IMR-90 (cell line): ENCODE data around the gene PSMD11. TPM values are rescaled to one million over a fixed set of nuclear protein-coding genes. Genes with fewer than 3 reads are reported as not detected.

Experiments
- ATAC-seq: fragments of 200-7000 bp; cut with Tn5 transposase; 2 replicates; pipeline ENCODE4 v1.9.1; 2020; ENCODE audit warnings: low read depth, mild to moderate bottlenecking, moderate library complexity
- BruUV-seq: library from RNA; stranded (reverse); fragments of 400-500 nt; replicated peaks from 2 replicates; lab custom pipeline; 2021; lab: Mats Ljungman, UMichigan
- CTCF ChIA-PET: fragments of 300-600 bp; formaldehyde crosslinking; extraction: SDS; loops from one replicate; lab custom pipeline; 2021; ENCODE audit warnings: antibody characterized with exemption; lab: Yijun Ruan, JAX
- POLR2A ChIA-PET: fragments of 300-600 bp; sonication (Branson Sonifier 250); formaldehyde crosslinking; loops from one replicate; lab custom pipeline; 2022; ENCODE audit warnings: antibody characterized with exemption; ENCODE audit not compliant: unreplicated experiment; lab: Charles Lee
- DNase-seq: peaks from one replicate; pipeline ENCODE4 v3.0.0; 2013
- H2AFZ ChIP-seq: replicated peaks from 2 replicates; pipeline ENCODE3; 2013; ENCODE audit warnings: low read length, mild to moderate bottlenecking; ENCODE audit not compliant: poor library complexity
- H2AK5ac ChIP-seq: 2 replicates; pipeline ENCODE4 v1.6.1; 2013; ENCODE audit warnings: low read depth, low read length, inconsistent platforms
- H2AK9ac ChIP-seq: replicated peaks from 2 replicates; pipeline ENCODE3; 2013; ENCODE audit warnings: mild to moderate bottlenecking, low read depth, low read length, moderate library complexity; ENCODE audit not compliant: poor library complexity
- H2BK120ac ChIP-seq: 2 replicates; pipeline ENCODE4 v1.6.1; 2013; ENCODE audit warnings: low read depth, low read length, inconsistent platforms
- H2BK15ac ChIP-seq: 3 replicates; pipeline ENCODE4 v1.6.1; 2013; ENCODE audit warnings: low read depth, low read length, inconsistent platforms
- H2BK20ac ChIP-seq: 2 replicates; pipeline ENCODE4 v1.6.1; 2013; ENCODE audit warnings: low read depth, mild to moderate bottlenecking, inconsistent platforms, low read length, moderate library complexity
- H2BK5ac ChIP-seq: 2 replicates; pipeline ENCODE4 v1.6.1; 2013; ENCODE audit warnings: mild to moderate bottlenecking, low read depth, low read length, inconsistent platforms; ENCODE audit not compliant: poor library complexity, severe bottlenecking
- H3K14ac ChIP-seq: replicated peaks from 2 replicates; pipeline ENCODE4 v1.6.1; 2013; ENCODE audit warnings: low read depth, low read length, inconsistent platforms
- H3K18ac ChIP-seq: 2 replicates; pipeline ENCODE4 v1.6.1; 2013; ENCODE audit warnings: low read depth, low read length, control low read depth
- H3K23ac ChIP-seq: 2 replicates; pipeline ENCODE4 v1.6.1; 2013; ENCODE audit warnings: low read depth, low read length, inconsistent platforms
- H3K27ac ChIP-seq: 2 replicates; pipeline ENCODE4 v1.5.1; 2013; ENCODE audit warnings: mild to moderate bottlenecking, control low read depth, low read length; ENCODE audit not compliant: insufficient read depth
- H3K27me3 ChIP-seq: 2 replicates; pipeline ENCODE4 v1.6.1; 2013; ENCODE audit warnings: low read length; ENCODE audit not compliant: control insufficient read depth, insufficient read depth
- H3K36me3 ChIP-seq: 2 replicates; pipeline ENCODE4 v1.6.1; 2013; ENCODE audit warnings: low read length, mixed read lengths; ENCODE audit not compliant: control insufficient read depth, insufficient read depth
- H3K4ac ChIP-seq: 2 replicates; pipeline ENCODE4 v1.6.1; 2013; ENCODE audit warnings: low read depth, low read length, inconsistent platforms
- H3K4me1 ChIP-seq: 2 replicates; pipeline ENCODE4 v1.6.1; 2013; ENCODE audit warnings: low read length, mixed read lengths; ENCODE audit not compliant: control insufficient read depth, insufficient read depth
- H3K4me2 ChIP-seq: 2 replicates; pipeline ENCODE4 v1.6.1; 2013; ENCODE audit warnings: low read depth, mild to moderate bottlenecking, control low read depth, low read length, moderate library complexity
- H3K4me3 ChIP-seq: 2 replicates; pipeline ENCODE4 v1.5.1; 2013; ENCODE audit warnings: low read depth, mild to moderate bottlenecking, control low read depth, low read length, moderate library complexity; ENCODE audit not compliant: insufficient read depth
- H3K56ac ChIP-seq: 2 replicates; pipeline ENCODE4 v1.6.1; 2013; ENCODE audit warnings: low read length, inconsistent platforms; ENCODE audit not compliant: insufficient read depth; ENCODE audit errors: extremely low read depth
- H3K79me1 ChIP-seq, 2 experiments: 2 replicates each; pipeline ENCODE4 v1.6.1; 2013; ENCODE audit warnings: low read length in 2 of 2, inconsistent platforms in 1 of 2, low read depth in 1 of 2
- H3K9ac ChIP-seq: 2 replicates; pipeline ENCODE4 v1.6.1; 2013; ENCODE audit warnings: low read depth, low read length, control low read depth
- H3K9me1 ChIP-seq: 2 replicates; pipeline ENCODE4 v1.6.1; 2013; ENCODE audit warnings: low read length, inconsistent platforms; ENCODE audit not compliant: insufficient read depth
- H3K9me3 ChIP-seq: 2 replicates; pipeline ENCODE4 v1.6.1; 2013; ENCODE audit warnings: low read length; ENCODE audit not compliant: control insufficient read depth, insufficient read depth
- H4K20me1 ChIP-seq: 2 replicates; pipeline ENCODE4 v1.6.1; 2013; ENCODE audit warnings: low read length, inconsistent platforms; ENCODE audit not compliant: insufficient read depth
- H4K5ac ChIP-seq: 2 replicates; pipeline ENCODE4 v1.6.1; 2013; ENCODE audit warnings: mild to moderate bottlenecking, low read depth, low read length, control low read depth
- H4K8ac ChIP-seq, 2 experiments: 2 replicates each; pipeline ENCODE4 v1.6.1; 2013; ENCODE audit warnings: low read depth in 2 of 2, low read length in 2 of 2, control low read depth in 1 of 2, inconsistent platforms in 1 of 2
- H4K91ac ChIP-seq: 2 replicates; pipeline ENCODE4 v1.6.1; 2013; ENCODE audit warnings: low read depth, low read length, inconsistent platforms; ENCODE audit not compliant: insufficient read depth
- BHLHE40 ChIP-seq: fragments of 150-350 bp; IDR thresholded peaks from 2 replicates; pipeline ENCODE4 v1.6.1; 2016; ENCODE audit warnings: mild to moderate bottlenecking, low read depth, low read length
- CEBPB ChIP-seq: IDR thresholded peaks from 2 replicates; pipeline ENCODE4 v1.6.1; 2012; ENCODE audit warnings: low read depth, low read length, improper control_type of control experiment
- CHD1 ChIP-seq: IDR thresholded peaks from 2 replicates; pipeline ENCODE4 v1.6.1; 2012; ENCODE audit warnings: low read depth, low read length, improper control_type of control experiment
- FOS ChIP-seq: fragments of 150-350 bp; IDR thresholded peaks from 2 replicates; pipeline ENCODE4 v1.6.1; 2016; ENCODE audit warnings: low read depth, low read length
- MAFK ChIP-seq: IDR thresholded peaks from 2 replicates; pipeline ENCODE4 v1.6.1; 2012; ENCODE audit warnings: low read depth, low read length, improper control_type of control experiment
- MXI1 ChIP-seq: IDR thresholded peaks from 2 replicates; pipeline ENCODE4 v1.6.1; 2012; ENCODE audit warnings: low read depth, mild to moderate bottlenecking, low read length, moderate library complexity, borderline replicate concordance
- NFE2L2 ChIP-seq: fragments of 150-350 bp; IDR thresholded peaks from 2 replicates; pipeline ENCODE4 v1.6.1; 2016; ENCODE audit warnings: low read depth, mild to moderate bottlenecking, low read length
- POLR2A ChIP-seq: IDR thresholded peaks from 2 replicates; pipeline ENCODE4 v1.6.1; 2012; ENCODE audit warnings: mild to moderate bottlenecking, low read depth, low read length
- RAD21 ChIP-seq: IDR thresholded peaks from 2 replicates; pipeline ENCODE4 v1.6.1; 2012; ENCODE audit warnings: low read length, improper control_type of control experiment
- RCOR1 ChIP-seq: IDR thresholded peaks from 2 replicates; pipeline ENCODE4 v1.6.1; 2012; ENCODE audit warnings: mild to moderate bottlenecking, low read length, improper control_type of control experiment; ENCODE audit not compliant: insufficient replicate concordance
- SMC3 ChIP-seq: fragments of 150-350 bp; IDR thresholded peaks from 2 replicates; pipeline ENCODE4 v1.6.1; 2016; ENCODE audit warnings: low read depth, mild to moderate bottlenecking, antibody characterized with exemption, low read length, moderate library complexity
- WGBS, 2 experiments: methylation state at CpG; one replicate each; pipeline versions ENCODE4 v1.1.5 to v1.1.7; 2013; ENCODE audit warnings: missing lambda C conversion rate in 2 of 2; ENCODE audit not compliant: insufficient read length in 1 of 2; ENCODE audit errors: extremely low coverage in 2 of 2; 5-methylcytosine and 5-hydroxymethylcytosine counted together
- dilution Hi-C: fragments of 300-500 bp; cut with HindIII; formaldehyde crosslinking; loops from one replicate; pipeline ENCODE4 v1.14.3; 2018; ENCODE audit warnings: low sequenced_read_pairs; ENCODE audit not compliant: unreplicated experiment
- in situ Hi-C: fragments of 300-500 bp; cut with MboI; formaldehyde crosslinking; loops from 3 replicates; pipeline ENCODE4 v1.14.3; 2019; ENCODE audit warnings: low sequenced_read_pairs, inconsistent platforms, mixed read lengths
- intact Hi-C: fragments of 100-400 bp; cut with micrococcal nuclease; formaldehyde crosslinking; loops from 2 replicates; pipeline ENCODE4 v1.10.0; 2022
- polyA plus RNA-seq, 3 experiments: library from polyadenylated mRNA; depleted of rRNA; stranded (reverse); fragments of >200 nt; gene quantifications; 2 replicates each; pipeline ENCODE4 v1.2.3, GENCODE V29; 2012; ENCODE audit warnings: low replicate concordance in 1 of 3
- total RNA-seq: library from RNA; depleted of rRNA; stranded (reverse); fragments of >200 nt; gene quantifications from 2 replicates; pipeline ENCODE4 v1.2.3, GENCODE V29; 2012
- TF ChIP-seq, protein P1 (sequence below): conservative IDR thresholded peaks from 2 replicates; pipeline ENCODE4 v1.5.1; 2012; ENCODE audit warnings: mild to moderate bottlenecking, low read depth, low read length, improper control_type of control experiment
- TF ChIP-seq, protein P2 (sequence below): fragments of 150-350 bp; IDR thresholded peaks from 2 replicates; pipeline ENCODE4 v1.6.1; 2017; ENCODE audit warnings: mild to moderate bottlenecking, antibody characterized with exemption, low read length, low read depth
- TF ChIP-seq, protein P3 (sequence below): fragments of 150-350 bp; IDR thresholded peaks from 2 replicates; pipeline ENCODE4 v1.6.1; 2016; ENCODE audit warnings: low read depth, mild to moderate bottlenecking, low read length, moderate library complexity, borderline replicate concordance

Gene PSMD11
- total and polyA plus RNA-seq, 2 of the 4 experiments (the other 2 are of a cell fraction), result 64.7 to 85.9 TPM

DNA sequence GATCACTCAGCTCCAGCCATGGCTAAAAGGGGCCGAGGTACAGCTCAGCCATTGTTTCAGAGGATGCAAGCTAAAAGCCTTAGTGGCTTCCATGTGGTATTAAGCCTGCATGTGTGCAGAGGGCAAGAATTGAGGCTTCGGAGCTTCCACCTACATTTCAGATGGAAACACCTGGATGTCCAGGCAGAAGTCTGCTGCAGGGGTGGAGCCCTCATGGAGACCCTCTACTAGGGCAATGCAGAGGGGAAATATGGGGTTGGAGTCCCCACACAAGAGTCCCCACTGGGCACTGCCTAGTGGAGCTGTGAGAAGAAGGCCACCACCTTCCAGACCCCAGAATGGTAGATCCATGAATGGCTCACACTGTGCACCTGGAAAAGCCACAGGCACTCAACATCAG lies 14.7 kb upstream of the PSMD11 start:
- H3K9ac ChIP-seq, result no peak overlapping the region
- no peak overlapping the region for H3K14ac ChIP-seq
- no peaks in the 10 kb centered on the region for H4K20me1 ChIP-seq
- H3K27me3 ChIP-seq, result no peaks in the 10 kb centered on the region
- no TSS peak for BruUV-seq
- H2BK20ac ChIP-seq, result no peak overlapping the region
- no peaks in the 10 kb centered on the region for H3K9me1 ChIP-seq
- dilution Hi-C loops, result no loop called here
- DNase-seq (no peak), ATAC-seq (no peak)
- no peak overlapping the region for H3K4me2 ChIP-seq
- H2BK15ac ChIP-seq, result no peak overlapping the region
- H2BK120ac ChIP-seq, result no peak overlapping the region
- WGBS, 2 experiments, result 83% methylated on average over 1 of the region's 2 CpGs; no CpG with 5 or more reads in 1 of the 2 experiments
- H3K4ac ChIP-seq, result no peak overlapping the region
- H3K79me1 ChIP-seq, result no peaks in the 10 kb centered on the region
- no peak overlapping the region for H2BK5ac ChIP-seq
- H3K27ac ChIP-seq, result no peak overlapping the region
- intact Hi-C loops, result no loop called here
- TF ChIP-seq MXI1 (no peak), FOS (no peak), POLR2A (no peak), CHD1 (no peak), BHLHE40 (no peak), NFE2L2 (no peak), RAD21 (no peak), CEBPB (no peak), SMC3 (no peak), MAFK (no peak), RCOR1 (no peak)
- TF ChIP-seq, protein P1, sequence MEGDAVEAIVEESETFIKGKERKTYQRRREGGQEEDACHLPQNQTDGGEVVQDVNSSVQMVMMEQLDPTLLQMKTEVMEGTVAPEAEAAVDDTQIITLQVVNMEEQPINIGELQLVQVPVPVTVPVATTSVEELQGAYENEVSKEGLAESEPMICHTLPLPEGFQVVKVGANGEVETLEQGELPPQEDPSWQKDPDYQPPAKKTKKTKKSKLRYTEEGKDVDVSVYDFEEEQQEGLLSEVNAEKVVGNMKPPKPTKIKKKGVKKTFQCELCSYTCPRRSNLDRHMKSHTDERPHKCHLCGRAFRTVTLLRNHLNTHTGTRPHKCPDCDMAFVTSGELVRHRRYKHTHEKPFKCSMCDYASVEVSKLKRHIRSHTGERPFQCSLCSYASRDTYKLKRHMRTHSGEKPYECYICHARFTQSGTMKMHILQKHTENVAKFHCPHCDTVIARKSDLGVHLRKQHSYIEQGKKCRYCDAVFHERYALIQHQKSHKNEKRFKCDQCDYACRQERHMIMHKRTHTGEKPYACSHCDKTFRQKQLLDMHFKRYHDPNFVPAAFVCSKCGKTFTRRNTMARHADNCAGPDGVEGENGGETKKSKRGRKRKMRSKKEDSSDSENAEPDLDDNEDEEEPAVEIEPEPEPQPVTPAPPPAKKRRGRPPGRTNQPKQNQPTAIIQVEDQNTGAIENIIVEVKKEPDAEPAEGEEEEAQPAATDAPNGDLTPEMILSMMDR, result no peak
- TF ChIP-seq, protein P2, sequence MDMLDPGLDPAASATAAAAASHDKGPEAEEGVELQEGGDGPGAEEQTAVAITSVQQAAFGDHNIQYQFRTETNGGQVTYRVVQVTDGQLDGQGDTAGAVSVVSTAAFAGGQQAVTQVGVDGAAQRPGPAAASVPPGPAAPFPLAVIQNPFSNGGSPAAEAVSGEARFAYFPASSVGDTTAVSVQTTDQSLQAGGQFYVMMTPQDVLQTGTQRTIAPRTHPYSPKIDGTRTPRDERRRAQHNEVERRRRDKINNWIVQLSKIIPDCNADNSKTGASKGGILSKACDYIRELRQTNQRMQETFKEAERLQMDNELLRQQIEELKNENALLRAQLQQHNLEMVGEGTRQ, result no peak
- TF ChIP-seq, protein P3, sequence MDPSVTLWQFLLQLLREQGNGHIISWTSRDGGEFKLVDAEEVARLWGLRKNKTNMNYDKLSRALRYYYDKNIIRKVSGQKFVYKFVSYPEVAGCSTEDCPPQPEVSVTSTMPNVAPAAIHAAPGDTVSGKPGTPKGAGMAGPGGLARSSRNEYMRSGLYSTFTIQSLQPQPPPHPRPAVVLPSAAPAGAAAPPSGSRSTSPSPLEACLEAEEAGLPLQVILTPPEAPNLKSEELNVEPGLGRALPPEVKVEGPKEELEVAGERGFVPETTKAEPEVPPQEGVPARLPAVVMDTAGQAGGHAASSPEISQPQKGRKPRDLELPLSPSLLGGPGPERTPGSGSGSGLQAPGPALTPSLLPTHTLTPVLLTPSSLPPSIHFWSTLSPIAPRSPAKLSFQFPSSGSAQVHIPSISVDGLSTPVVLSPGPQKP, result no peak
- in situ Hi-C loops, result no loop called here
- no peak overlapping the region for H3K18ac ChIP-seq
- CTCF ChIA-PET, result interaction anchor here (1.1 kb wide), 1 partner anchor 15 kb away, joined by 3 read pairs; the partner anchor contains the start of gene PSMD11
- H3K9me3 ChIP-seq, result peaks cover 3% of the 10 kb centered on the region; the same call in 1 of the 2 replicates
- H2AK9ac ChIP-seq, result no peak overlapping the region
- no peak overlapping the region for H3K4me3 ChIP-seq
- H3K56ac ChIP-seq, result no peak overlapping the region
- H4K8ac ChIP-seq, result no peak overlapping the region
- H2AFZ ChIP-seq, result no peak overlapping the region
- no peaks in the 10 kb centered on the region for H3K4me1 ChIP-seq
- H3K23ac ChIP-seq, result no peak overlapping the region
- H4K91ac ChIP-seq, result no peak overlapping the region
- no peaks in the 10 kb centered on the region for H3K36me3 ChIP-seq
- H4K5ac ChIP-seq, result no peak overlapping the region
- no peak overlapping the region for H2AK5ac ChIP-seq
- POLR2A ChIA-PET, result no interaction called here
